22Rv1 (cell line): Measurements from ENCODE around the gene CSNK2B.
"Not testable (repeated sequence)": the region's sequence is repeated elsewhere in the genome, so short reads cannot be mapped to it uniquely, and the experiment has no call there.

Source experiments
- H3K27ac ChIP-seq: fragments of 450-650 bp; 2 replicates; pipeline ENCODE4 v1.5.1; 2017
- CTCF ChIP-seq: fragments of 450-650 bp; IDR thresholded peaks from 2 replicates; pipeline ENCODE4 v1.5.1; 2017; ENCODE audit warnings: mild to moderate bottlenecking
- ZFX ChIP-seq: fragments of 450-650 bp; IDR thresholded peaks from 2 replicates; pipeline ENCODE4 v1.6.1; 2017; ENCODE audit warnings: antibody characterized with exemption, borderline replicate concordance

CSNK2B gene

GRCh38 chr6:31705931-31706330 lies 40.1 kb downstream of the CSNK2B start:
- TF ChIP-seq ZFX (no peak), CTCF (no peak)
- H3K27ac ChIP-seq, result no peak overlapping the region

- TF ChIP-seq CTCF (no peak), ZFX (no peak)
- H3K27ac ChIP-seq, result no peak within 1 kb of the TSS
These were observed 40.7 kb downstream of the CSNK2B start, which contains the start of gene LY6G6F for GRCh38 chr6:31706599-31706998. TSS of gene LY6G6F (plus strand) at chr6:31706866. CDS start at chr6:31706907, 41 bp downstream.

- H3K27ac ChIP-seq, result no peak overlapping the region
- TF ChIP-seq CTCF (no peak), ZFX (no peak)
These were observed 41.8 kb downstream of the CSNK2B start for GRCh38 chr6:31707701-31708100.

GRCh38 chr6:31708224-31708623 lies 42.3 kb downstream of the CSNK2B start:
- H3K27ac ChIP-seq, result no peak overlapping the region
- TF ChIP-seq CTCF, result no peak
- TF ChIP-seq ZFX, result no peak

- not testable (repeated sequence) for H3K27ac ChIP-seq
These were observed 43.3 kb downstream of the CSNK2B start for GRCh38 chr6:31709157-31709556.

GRCh38 chr6:31710523-31711219 lies 44.8 kb downstream of the CSNK2B start:
- H3K27ac ChIP-seq, result no peak overlapping the region
- no peak for TF ChIP-seq CTCF
- no peak for TF ChIP-seq ZFX

- TF ChIP-seq ZFX (no peak), CTCF (no peak)
- no peak overlapping the region for H3K27ac ChIP-seq
These were observed 45.4 kb downstream of the CSNK2B start for GRCh38 chr6:31711233-31711632.

- no peak overlapping the region for H3K27ac ChIP-seq
- TF ChIP-seq CTCF (peak; percentile 71), ZFX (no peak)
These were observed 46.4 kb downstream of the CSNK2B start for GRCh38 chr6:31712296-31712695.
